Measurements from ENCODE around the gene RIMBP2.

RIMBP2 gene

GRCh38 chr12:130668286-130669204 lies 47.6 kb downstream of the RIMBP2 start:
- no peak for DNase-seq (ENCODE audit: low read depth in 1 of 2, low spot score in 1 of 2)
- Histone ChIP-seq H3K27me3 (ENCODE audit: insufficient read depth, poor library complexity, severe bottlenecking) (no peaks in the 10 kb centered on the region), H3K4me3 (replicated peaks; ENCODE audit: insufficient read depth, low read length) (no peak overlapping the region), H3K27ac (replicated peaks) (no peak overlapping the region)
- TF ChIP-seq REST (IDR thresholded peaks at IDR 0.05; ENCODE audit: insufficient replicate concordance, low read depth) (no peak), SPI1 (IDR thresholded peaks at IDR 0.05; ENCODE audit: borderline replicate concordance, low read depth) (no peak), GABPA (IDR thresholded peaks at IDR 0.05; ENCODE audit: low read depth) (no peak), CTCF (IDR thresholded peaks at IDR 0.05; ENCODE audit: insufficient read depth, low read length) (no peak), POLR2AphosphoS5 (IDR thresholded peaks at IDR 0.05; ENCODE audit: low read depth) (no peak)

GRCh38 chr12:130667421-130667960 lies 48.6 kb downstream of the RIMBP2 start:
- TF ChIP-seq GABPA (IDR thresholded peaks at IDR 0.05; ENCODE audit: low read depth) (no peak), SPI1 (IDR thresholded peaks at IDR 0.05; ENCODE audit: borderline replicate concordance, low read depth) (no peak), REST (IDR thresholded peaks at IDR 0.05; ENCODE audit: insufficient replicate concordance, low read depth) (no peak), POLR2AphosphoS5 (IDR thresholded peaks at IDR 0.05; ENCODE audit: low read depth) (no peak), CTCF (IDR thresholded peaks at IDR 0.05; ENCODE audit: insufficient read depth, low read length) (no peak)
- Histone ChIP-seq H3K4me3 (replicated peaks; ENCODE audit: insufficient read depth, low read length) (no peak overlapping the region), H3K27me3 (ENCODE audit: insufficient read depth, poor library complexity, severe bottlenecking) (no peaks in the 10 kb centered on the region), H3K27ac (replicated peaks) (no peak overlapping the region)
- DNase-seq (ENCODE audit: low read depth in 1 of 2, low spot score in 1 of 2), result no peak

- no peak for DNase-seq (ENCODE audit: low read depth in 1 of 2, low spot score in 1 of 2)
- no peaks in the 10 kb centered on the region for H3K27me3 ChIP-seq (ENCODE audit: insufficient read depth, poor library complexity, severe bottlenecking)
- TF ChIP-seq POLR2AphosphoS5 (IDR thresholded peaks at IDR 0.05; ENCODE audit: low read depth) (no peak), CTCF (IDR thresholded peaks at IDR 0.05; ENCODE audit: insufficient read depth, low read length) (no peak), GABPA (IDR thresholded peaks at IDR 0.05; ENCODE audit: low read depth) (no peak), REST (IDR thresholded peaks at IDR 0.05; ENCODE audit: insufficient replicate concordance, low read depth) (no peak), SPI1 (IDR thresholded peaks at IDR 0.05; ENCODE audit: borderline replicate concordance, low read depth) (no peak)
- H3K27ac ChIP-seq (replicated peaks), result no peak overlapping the region
- H3K4me3 ChIP-seq (replicated peaks; ENCODE audit: insufficient read depth, low read length), result no peak overlapping the region
Observed at GRCh38 chr12:130666645-130667044, 49.5 kb downstream of the RIMBP2 start.

Measured in HL-60 (cell line).